ENCODE measurements around the gene CMPK2. TPM values are rescaled to one million over a fixed set of nuclear protein-coding genes. Genes with fewer than 3 reads are reported as not detected.

CMPK2 gene
- total RNA-seq, 2 donors from 2014 or later, result 5.3 to 31.1 TPM

DNA sequence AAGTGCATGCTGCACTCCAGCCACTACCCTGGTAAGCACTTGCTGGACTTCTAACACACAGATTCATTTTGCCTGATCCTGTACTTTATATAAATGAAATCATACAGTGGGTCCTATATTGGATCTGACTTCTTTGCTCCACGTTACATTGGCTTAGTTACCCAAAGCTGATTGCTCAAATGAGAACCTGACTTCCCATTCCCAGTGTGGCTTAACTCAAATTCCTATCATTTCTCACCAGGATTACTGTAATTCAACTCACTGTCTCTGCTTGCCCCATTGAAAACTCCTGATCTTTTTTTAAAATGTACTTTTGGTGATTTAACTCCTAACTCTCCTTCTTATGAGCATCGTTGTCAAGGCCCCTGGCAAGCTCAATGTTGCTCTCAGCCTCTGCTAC is 13.3 kb upstream of the CMPK2 start:
- TF ChIP-seq CTCF (IDR thresholded peaks at IDR 0.05), result no peak

GRCh38 chr2:6878549-6878948 is 12.8 kb upstream of the CMPK2 start:
- Histone ChIP-seq H3K4me3 (no peak overlapping the region), H3K36me3 (no peaks in the 10 kb centered on the region), H3K4me1 (ENCODE audit: control insufficient read depth in 1 of 2, low read depth in 2 of 2) (peaks cover 0 to 22% of the 10 kb centered on the region in 2 donors), H3K27me3 (replicated peaks; ENCODE audit: insufficient read depth) (no peaks in the 10 kb centered on the region), H3K9me3 (no peaks in the 10 kb centered on the region), H3K27ac (no peak overlapping the region)
- DNase-seq (ENCODE audit: low spot score) (no peak), ATAC-seq (ENCODE audit: insufficient number of reproducible peaks, low FRiP score, low read depth) (no peak)
- no peak for TF ChIP-seq CTCF (IDR thresholded peaks at IDR 0.05)

More for the DNA sequence above, 13.3 kb upstream of the CMPK2 start:
- Histone ChIP-seq H3K27me3 (replicated peaks; ENCODE audit: insufficient read depth) (no peaks in the 10 kb centered on the region), H3K36me3 (no peaks in the 10 kb centered on the region), H3K4me3 (no peak overlapping the region), H3K4me1 (ENCODE audit: control insufficient read depth in 1 of 2, low read depth in 2 of 2) (peaks cover 0 to 22% of the 10 kb centered on the region in 2 donors), H3K27ac (no peak overlapping the region), H3K9me3 (no peaks in the 10 kb centered on the region)
- ATAC-seq (ENCODE audit: insufficient number of reproducible peaks, low FRiP score, low read depth) (no peak), DNase-seq (ENCODE audit: low spot score) (no peak)

DNA sequence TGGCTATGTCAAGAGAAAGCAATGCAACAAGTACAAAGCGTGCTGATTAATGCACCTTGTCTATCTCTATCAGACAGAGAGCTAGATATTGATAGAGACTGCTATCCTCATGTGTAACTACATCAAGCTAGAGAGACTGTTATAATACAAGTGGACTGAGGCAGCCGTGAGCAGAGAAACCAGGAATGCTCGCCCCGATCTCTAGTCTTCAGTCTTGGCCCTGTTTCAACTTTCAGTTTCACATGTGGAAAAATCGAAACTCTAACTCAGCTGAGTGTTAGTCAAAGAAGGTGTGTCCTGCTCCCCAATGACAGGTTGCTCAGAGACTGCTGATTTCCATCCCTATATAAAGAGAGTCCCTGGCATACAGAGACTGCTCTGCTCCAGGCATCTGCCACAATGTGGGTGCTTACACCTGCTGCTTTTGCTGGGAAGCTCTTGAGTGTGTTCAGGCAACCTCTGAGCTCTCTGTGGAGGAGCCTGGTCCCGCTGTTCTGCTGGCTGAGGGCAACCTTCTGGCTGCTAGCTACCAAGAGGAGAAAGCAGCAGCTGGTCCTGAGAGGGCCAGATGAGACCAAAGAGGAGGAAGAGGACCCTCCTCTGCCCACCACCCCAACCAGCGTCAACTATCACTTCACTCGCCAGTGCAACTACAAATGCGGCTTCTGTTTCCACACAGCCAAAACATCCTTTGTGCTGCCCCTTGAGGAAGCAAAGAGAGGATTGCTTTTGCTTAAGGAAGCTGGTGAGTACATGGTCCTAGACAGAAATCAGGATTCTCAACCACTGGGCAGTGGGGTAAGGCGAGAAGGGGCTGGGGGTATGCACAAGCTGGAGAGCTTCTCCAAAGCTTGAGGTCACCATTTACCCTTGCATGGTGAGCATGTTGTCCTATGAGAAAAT is 11.9 kb upstream of the CMPK2 start, which contains the start of gene RSAD2:
RSAD2 (plus strand) TSS at position 376 of the 903 bp plus-strand sequence; CDS start at position 400, 24 bp downstream.
- no peaks in the 10 kb centered on the region for H3K9me3 ChIP-seq
- H3K27me3 ChIP-seq (replicated peaks; ENCODE audit: insufficient read depth), result no peaks in the 10 kb centered on the region
- DNase-seq (ENCODE audit: low spot score) (no peak), ATAC-seq (ENCODE audit: insufficient number of reproducible peaks, low FRiP score, low read depth) (peak; percentile 45)
- peak within 1 kb of the TSS; percentile 67 for H3K4me3 ChIP-seq
- H3K36me3 ChIP-seq, result no peaks in the 10 kb centered on the region
- peaks cover 0 to 22% of the 10 kb centered on the region in 2 donors for H3K4me1 ChIP-seq (ENCODE audit: control insufficient read depth in 1 of 2, low read depth in 2 of 2)
- no peak for TF ChIP-seq CTCF (IDR thresholded peaks at IDR 0.05)
- H3K27ac ChIP-seq, result peak within 1 kb of the TSS in 1 of 2 donors; percentile 13

- no peak overlapping the region for H3K4me3 ChIP-seq
- H3K9me3 ChIP-seq, result no peaks in the 10 kb centered on the region
- H3K4me1 ChIP-seq (ENCODE audit: control insufficient read depth in 1 of 2, low read depth in 2 of 2), result peaks cover 0 to 24% of the 10 kb centered on the region in 2 donors
- no peaks in the 10 kb centered on the region for H3K27me3 ChIP-seq (replicated peaks; ENCODE audit: insufficient read depth)
- no peak overlapping the region for H3K27ac ChIP-seq
- no peaks in the 10 kb centered on the region for H3K36me3 ChIP-seq
- DNase-seq (ENCODE audit: low spot score) (no peak), ATAC-seq (ENCODE audit: insufficient number of reproducible peaks, low FRiP score, low read depth) (no peak)
- TF ChIP-seq CTCF (IDR thresholded peaks at IDR 0.05), result no peak
Observed at GRCh38 chr2:6876309-6876708, 10.6 kb upstream of the CMPK2 start.

- Histone ChIP-seq H3K27ac (no peak overlapping the region), H3K4me3 (no peak overlapping the region), H3K27me3 (replicated peaks; ENCODE audit: insufficient read depth) (no peaks in the 10 kb centered on the region), H3K9me3 (no peaks in the 10 kb centered on the region), H3K4me1 (ENCODE audit: control insufficient read depth in 1 of 2, low read depth in 2 of 2) (peaks cover 0 to 27% of the 10 kb centered on the region in 2 donors), H3K36me3 (no peaks in the 10 kb centered on the region)
- no peak for DNase-seq (ENCODE audit: low spot score)
- no peak for ATAC-seq (ENCODE audit: insufficient number of reproducible peaks, low FRiP score, low read depth)
- no peak for TF ChIP-seq CTCF (IDR thresholded peaks at IDR 0.05)
Observed at GRCh38 chr2:6874032-6874431, 8.3 kb upstream of the CMPK2 start.

Data from thoracic aorta (tissue), 2 donors.